Activated CD4-positive, alpha-beta T cell treated with anti-CD3 and anti-CD28 coated beads, Interleukin-2, amount 50 U/mL, for 48 hours (primary cell): ENCODE results near the gene DPF3.

Source experiments
- DNase-seq, 2 experiments: peaks; one replicate each; pipeline ENCODE4 v3.0.0-alpha.2; 2020

DPF3 gene

DNA sequence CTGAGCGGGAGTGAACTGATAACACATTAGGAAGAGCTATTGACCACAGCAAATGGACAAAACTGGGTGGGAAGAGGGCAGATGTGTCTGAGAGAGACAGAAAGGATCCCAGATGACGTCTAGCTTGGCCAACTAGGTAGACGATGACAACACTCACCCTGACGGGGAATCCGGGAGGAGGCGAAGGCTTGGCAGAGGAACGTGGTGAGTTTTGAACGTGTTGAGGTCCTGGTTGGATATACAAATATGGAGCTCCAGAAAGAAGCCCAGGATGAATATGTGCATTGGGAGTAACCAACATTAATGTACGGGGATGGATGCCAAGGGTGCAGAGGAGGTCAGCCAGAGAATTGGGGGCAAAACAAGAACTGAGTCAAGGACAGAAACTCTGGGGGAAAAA is 60.7 kb downstream of the DPF3 start:
- no peak for DNase-seq

DNA sequence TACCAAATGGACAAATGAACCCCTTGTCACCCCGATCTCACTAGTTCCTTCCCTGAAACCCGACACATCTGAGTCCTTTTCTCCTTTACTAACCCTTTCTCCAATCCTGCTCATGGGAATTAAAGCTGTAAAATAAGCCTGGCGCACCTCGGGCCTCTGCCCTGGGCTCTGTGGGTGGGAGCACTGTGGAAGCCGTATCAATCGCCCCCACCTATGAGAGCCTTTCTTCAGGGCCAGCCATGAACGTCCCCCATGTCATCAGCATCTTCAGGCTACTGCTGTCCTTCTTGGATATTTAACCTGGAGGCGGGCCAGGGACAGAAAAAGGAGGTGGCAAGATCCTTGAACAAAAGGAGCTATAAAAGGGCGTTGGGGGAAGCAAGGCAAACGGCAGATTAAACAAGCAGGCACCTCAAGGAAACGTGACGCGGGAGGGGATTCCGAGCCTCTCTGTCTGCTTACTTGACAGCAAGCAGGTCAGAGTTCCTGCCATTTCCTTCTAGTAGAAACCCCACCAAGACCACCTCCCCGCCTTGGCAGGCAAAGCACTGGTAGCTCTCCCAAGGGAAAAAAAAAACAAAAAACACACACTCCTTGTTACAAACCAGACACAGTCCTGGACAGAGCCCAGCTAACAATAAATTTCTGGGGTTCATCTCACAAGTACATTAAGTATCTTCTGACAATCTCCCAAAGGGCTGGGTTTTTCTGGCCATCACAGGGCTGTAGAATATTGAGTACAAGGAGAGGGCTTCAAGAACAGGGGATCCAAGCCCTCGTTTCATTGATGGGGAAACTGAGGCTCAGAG is 62.9 kb downstream of the DPF3 start:
- no peak for DNase-seq

DNA sequence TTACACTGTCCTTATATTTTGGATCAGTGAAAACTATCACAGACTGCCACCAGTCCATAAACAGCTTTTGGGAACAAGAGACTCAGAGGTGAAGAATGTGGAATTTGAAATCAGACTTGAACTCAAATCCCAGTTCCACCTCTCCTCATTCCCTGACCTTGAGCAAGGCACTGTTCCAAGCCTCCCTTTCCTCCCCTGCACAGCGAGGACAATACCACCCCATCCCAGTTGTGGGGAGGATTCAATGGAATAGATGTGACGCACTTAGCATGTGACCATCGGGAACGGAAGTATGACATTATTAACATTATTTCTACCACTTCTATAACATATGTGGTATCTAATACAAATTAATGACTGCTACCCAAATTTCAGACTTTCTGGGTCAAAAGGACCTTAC is 63.5 kb downstream of the DPF3 start:
- DNase-seq: no peak

GRCh38 chr14:72828604-72829003 is 65.3 kb downstream of the DPF3 start:
- no peak for DNase-seq

DNA sequence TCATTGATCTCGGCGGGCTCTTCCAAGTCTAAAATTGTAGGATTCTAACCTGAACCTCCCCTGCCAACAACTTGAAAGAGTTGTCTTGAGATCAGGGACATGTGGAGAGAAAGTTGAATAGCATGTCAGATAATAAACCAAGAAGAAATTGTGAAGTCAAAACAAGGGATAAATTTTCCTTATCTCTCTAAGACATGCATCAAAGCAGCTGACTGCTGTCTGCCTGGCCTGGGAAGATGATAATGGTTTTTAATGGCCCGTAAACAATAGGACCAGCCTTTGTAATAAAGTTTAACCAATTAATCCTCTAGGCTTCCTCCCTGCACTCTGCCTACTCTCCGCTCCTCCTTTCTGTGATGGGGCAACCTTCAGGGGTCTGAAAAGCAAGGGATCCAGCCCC is 67.9 kb downstream of the DPF3 start:
- DNase-seq: no peak

DNA sequence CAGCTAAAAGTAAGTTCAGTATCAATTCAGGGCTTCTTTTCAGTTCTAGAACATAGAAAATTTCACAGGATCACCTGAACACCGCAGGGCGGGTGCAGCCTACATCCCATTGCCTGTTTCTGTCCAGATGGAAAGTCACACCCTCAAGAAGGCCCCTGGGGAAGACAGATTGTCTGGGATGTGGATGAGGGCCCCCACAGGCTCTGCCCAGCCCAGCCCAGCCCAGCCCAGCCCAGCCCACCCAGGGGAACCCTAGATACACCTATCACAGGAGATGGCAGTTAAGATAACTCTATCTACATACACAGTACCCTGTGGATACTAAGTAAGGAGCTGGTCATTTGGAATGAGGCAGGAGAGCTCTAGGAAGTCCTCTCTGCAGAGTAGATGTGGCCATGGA is 68.4 kb downstream of the DPF3 start:
- DNase-seq: no peak

DNA sequence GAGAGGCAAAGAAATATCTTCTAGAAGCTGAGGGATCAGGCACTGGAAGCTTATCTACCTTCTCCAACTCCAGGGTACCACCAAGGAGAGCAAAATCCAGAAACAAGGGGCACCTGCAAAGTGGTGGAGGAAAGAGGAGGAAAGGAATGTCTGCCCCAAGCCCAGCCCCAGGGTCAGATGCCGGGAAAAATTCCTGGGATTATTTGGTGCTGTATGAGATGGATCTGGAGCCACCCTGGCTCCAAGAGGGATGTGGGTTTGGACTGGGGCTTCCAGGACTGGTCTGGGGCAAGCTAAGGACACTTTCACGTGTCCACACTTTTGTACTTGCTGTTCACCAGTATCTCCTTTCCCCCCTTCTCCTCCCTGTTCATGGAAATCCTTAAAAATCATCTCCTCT is 69.8 kb downstream of the DPF3 start:
- DNase-seq: no peak

- no peak for DNase-seq
Observed at GRCh38 chr14:72822946-72823611, 70.8 kb downstream of the DPF3 start.

DNA sequence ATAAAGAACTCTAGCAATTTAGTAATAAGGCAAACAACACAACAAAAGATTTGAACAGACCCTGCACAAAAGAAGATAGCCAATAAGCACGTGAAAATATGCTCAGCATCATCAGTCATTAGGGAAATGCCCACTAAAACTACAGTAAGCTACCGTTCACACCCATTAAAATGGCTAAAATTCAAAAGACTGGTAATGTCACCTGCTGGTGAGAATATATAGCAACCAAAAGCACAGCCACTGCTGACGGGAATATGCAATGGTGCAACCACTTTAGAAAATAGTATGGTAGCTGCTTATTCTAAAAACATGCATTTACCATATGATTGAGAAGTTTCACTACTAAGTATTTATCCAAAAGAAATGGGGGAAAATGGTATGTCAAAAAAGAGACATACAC is 74.9 kb downstream of the DPF3 start:
- no peak for DNase-seq

DNA sequence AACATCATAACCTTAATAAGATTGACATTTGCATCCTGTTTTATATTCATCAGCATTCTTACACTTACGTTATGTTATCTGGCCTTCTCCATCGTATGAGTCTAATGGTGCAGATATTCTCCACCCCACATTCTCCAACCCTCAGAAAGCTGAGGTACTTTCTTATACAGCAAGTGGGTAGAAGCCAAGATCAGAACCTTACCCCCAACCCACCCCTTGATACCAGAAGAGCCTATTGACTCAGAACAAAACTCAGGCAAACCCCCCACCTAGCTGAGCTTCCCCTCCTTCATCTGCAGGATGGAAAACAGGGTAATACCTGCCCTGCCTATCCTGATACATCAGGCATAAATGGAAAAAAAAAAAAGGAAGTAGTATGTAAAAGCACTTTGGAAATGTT is 77.6 kb downstream of the DPF3 start:
- DNase-seq: no peak

GRCh38 chr14:72815430-72815829 is 78.5 kb downstream of the DPF3 start:
- no peak for DNase-seq

- no peak for DNase-seq
Observed at GRCh38 chr14:72812292-72812851, 81.5 kb downstream of the DPF3 start.

GRCh38 chr14:72810201-72810600 is 83.7 kb downstream of the DPF3 start:
- peak; percentile 64 to 70 for DNase-seq

- no peak for DNase-seq
Observed at GRCh38 chr14:72809063-72809462, 84.8 kb downstream of the DPF3 start.

DNA sequence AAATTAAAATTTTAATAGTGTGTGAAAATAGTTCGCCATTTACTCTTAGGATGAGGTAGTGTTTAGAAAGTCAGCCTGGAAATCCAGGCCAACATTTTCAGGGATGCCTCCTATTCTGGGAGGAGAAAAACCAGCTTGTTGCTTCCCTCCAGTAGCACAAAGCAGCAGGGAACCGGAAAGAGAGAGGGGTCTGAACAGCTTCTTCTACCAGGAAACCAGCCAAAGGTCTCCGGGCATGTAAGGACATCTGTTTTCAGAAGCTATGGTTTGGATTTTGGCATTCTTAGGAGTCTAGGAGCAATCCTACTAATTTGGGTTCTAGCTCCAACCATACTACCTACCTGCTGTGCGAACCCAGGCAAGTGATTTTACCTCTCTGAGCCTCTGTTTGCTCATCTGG is 85.3 kb downstream of the DPF3 start:
- no peak for DNase-seq

- DNase-seq: no peak
Observed at GRCh38 chr14:72802588-72802946, 91.3 kb downstream of the DPF3 start.

DNA sequence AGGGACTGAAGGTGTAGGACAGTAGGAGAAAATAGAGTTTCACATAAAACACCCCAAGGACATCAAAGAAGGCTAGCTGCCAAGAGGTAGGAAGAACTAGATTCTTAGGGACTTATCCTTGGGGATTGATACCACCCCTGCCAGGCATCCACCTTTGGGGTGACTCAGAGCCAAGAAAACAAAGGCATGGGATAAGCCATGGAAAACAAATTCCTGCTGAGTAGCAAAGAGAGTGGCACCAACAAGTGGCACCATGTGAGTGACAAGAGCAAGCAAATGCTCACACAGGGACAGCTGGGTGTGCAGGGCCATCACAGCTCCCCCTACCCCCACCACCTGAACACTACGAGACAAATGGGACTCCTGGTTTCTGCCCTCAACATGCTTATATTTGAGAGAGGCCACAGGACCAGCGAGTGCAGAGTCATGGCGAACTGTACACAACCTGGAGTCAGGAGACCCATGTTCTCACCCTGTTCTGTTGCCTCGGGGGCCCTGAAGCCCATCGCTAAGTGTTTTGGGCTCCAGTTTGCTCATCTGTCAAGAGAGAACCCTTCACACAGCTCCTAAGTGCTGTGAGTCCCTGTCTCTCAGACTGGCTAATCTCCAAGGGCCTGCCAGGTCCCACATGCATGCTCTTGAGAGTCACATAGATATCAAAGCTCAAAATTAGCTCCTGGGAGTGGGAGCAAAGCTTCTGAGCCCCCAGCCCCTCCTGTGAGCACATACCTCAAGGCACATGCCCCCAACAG is 91.9 kb downstream of the DPF3 start:
- no peak for DNase-seq

GRCh38 chr14:72801381-72801812 is 92.5 kb downstream of the DPF3 start:
- no peak for DNase-seq

GRCh38 chr14:72800848-72801370 is 93.0 kb downstream of the DPF3 start:
- DNase-seq: no peak

DNA sequence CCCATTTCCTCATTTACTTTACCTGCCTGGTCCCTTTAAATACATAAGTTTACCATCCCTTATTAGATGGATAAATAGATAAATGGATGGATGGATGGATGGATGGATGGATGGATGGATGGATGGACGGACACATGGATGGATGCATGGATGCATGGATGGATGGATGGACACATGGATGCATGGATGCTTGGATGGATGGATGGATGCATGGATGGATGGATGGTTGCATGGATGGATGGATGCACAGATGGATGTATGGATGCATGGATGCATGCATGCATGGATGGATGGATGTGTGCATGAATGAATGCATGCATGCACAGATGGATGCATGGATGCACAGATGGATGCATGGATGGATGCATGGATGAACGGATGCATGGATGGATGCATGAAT is 93.6 kb downstream of the DPF3 start:
- no peak for DNase-seq

DNA sequence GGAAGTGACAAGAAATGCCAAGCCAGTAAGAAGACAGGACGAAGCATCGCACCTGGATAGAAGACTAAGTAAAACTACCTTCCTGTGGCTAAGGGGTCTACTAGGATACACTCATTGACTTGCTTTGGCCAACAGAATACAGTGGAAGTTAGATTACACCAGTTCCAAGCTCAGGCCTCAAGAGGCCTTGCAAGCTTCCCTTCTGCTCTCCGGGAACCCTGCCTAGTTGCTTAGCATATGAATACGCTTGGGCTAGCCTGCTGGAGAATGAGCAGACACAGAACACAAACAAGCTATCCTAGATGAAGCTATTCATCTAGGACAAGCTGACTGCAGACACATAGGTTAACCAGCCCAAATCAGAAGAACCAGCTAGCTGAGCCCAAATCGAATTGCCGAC is 97.0 kb downstream of the DPF3 start:
- no peak for DNase-seq

- DNase-seq: no peak
Observed at GRCh38 chr14:72793156-72793939, 100.6 kb downstream of the DPF3 start.
